Islet of Langerhans (tissue), 1 donor: ENCODE measurements around the gene GPR137.

Source experiments
- FAIRE-seq: peaks from one replicate; lab custom pipeline; 2011; peaks lifted over from hg19 to GRCh38; lab: Jason Lieb, UNC

Gene GPR137

DNA sequence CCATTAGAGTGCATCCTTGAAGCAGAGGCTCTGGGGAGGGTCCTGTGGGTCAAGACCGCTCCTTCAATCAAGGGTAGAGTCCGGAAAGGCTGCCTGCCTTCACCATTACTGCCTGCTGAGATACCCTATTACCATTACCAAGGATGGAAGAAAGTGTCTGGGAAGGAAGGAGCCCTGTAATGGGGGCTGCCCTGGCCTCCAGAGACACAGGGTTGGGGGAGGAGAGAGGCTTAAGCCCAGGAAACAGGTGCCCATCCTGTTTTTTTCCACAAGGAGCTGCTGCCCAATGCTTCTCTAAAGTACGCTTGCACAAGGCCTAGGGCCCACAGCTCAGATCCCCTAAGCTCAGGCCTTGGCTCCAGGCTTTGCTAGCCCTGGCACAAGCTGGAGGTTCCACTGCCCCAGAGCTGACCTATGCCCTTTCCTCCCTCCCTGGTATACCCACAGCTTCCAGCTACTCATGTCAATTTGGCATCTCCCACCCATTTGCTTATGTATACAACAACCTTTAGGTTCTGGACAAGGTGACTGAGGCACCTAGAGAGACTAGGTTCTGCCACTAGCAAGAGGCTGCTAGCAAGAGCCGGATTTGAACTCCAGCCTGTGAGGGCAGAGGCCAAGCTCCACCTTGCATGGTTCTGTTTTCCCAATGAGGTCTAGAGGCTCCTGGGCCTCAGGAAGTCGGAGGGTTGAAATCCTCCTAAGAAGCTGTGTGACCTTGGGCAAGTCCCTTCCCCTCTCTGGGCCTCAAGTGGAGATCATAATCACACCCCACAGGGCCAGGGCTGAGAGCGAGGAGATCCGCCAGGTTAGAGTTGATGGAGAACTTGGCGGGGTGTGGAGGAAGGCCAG is 35.9 kb upstream of the GPR137 start:
- no peak for FAIRE-seq

DNA sequence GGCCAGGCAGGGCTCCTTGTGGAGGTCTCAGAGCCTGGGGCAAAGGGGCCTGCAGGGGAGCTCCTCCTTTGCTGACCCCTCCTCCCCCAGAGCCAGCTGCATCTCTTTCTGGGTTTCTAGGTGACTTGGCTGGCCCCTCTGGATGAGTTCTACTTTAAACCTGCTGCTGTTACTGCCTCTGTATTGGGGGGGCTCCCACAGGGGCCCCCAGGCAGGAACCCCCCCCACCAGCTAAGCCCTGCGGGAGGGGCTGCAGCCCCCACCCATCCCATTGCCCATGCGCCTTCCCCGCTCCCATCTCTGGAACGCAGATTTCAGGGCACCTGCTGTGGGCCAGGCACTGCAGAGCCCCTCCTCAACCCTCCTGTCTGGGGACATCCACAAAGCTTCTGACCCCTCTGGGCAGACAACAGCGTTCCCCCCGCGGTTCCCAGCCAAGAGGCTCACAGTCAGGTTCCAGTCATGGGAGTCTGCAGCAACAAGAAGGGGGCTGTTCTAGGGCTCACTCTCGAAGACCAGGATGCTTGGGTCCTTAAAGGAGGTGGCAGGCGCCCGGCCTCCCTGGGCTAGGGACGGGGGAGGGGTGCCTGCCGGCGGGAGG is 35.1 kb upstream of the GPR137 start:
- no peak for FAIRE-seq

DNA sequence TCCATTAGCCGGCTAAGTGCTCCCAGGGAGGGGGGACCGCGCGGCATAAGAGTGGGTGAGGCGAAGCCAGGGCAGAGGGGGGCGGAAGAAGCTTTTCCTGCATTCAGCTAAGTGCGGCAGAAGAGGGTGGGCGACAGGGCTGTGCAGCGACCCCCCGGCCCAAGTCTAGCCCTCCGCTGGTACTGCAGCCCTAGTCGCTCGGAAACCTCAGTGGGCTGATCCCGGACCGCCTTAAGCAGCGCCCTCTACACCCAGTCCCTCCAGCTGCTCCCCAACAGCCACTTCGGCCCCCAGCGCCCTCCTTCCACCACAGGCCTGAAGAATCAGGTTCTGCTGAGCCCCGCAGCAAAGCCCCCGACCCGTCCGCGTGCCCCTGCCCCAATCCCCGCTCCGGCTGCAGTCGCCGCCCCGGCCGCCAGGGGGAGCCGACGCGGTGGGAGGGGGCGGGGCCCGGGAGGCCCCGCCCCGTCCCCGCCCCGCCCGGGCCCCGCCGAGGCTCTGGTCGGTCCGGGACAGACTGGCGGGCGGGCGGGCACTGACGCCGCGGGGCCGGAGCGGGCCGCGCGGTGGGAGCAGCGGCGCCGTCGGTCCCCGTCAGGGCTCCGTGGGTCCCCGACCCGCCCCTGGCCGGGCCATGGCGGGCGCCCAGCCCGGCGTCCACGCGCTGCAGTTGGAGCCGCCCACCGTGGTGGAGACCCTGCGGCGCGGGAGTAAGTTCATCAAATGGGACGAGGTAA is 34.5 kb upstream of the GPR137 start, which contains the start of gene PLCB3:
Gene PLCB3 (plus strand): TSS at position 515 of the 737 bp plus-strand sequence. CDS start 120 bp downstream, at position 635.
- FAIRE-seq: no peak

DNA sequence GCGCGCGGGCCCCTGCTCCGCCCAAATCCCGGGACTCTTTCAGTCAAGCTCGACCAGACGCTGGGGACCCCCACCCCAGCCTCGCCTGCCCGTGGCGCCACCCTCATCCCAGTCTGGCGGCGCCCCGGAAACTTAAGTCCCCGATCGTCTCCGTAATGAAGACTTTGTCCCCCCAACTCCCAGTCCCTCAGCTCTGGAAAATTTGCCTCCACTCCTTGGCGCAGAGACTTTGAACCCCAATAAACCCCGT is 34.0 kb upstream of the GPR137 start:
- no peak for FAIRE-seq

DNA sequence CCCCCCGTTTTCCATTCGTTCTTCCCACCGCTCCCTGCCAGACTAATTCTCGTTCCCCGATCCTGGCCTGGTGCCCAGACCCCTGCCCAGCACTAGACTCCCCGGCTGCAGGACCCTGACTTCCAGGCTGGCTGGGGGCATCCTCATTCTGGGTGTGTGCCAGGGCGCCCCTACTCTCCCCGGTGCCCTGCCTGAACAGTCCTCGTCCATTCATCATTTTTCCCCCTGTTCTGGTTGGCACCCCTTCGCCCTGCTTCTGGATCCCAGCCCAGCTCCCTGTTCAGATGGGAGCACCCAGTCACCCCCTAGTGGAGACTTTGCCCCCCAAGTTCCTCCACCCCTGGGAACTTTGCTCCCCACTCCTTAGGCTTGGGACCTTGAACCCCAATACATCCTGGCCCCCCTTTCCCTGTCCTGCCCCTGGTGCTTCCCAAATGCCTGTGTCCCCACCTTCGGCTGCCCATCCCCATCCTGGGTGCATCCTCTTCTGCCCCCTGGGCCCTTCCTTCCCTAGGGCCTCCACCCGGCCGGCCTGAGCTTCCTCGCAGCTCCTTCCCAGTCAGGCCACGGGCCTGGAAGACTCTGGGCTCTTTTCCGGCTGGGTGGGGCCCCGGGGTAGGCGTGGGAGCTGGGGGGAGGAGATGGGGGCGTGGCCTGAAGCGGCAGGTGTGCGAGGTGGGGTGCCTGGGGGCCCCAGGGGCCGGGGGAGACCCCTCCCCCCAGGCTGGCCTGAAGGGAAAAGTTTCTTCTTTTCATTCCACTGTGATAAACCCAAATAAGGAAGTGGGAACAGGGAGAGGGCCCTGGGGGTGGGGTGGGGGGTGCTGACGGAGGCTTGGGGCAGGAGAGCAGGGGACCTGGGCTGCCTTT is 33.4 kb upstream of the GPR137 start:
- no peak for FAIRE-seq

DNA sequence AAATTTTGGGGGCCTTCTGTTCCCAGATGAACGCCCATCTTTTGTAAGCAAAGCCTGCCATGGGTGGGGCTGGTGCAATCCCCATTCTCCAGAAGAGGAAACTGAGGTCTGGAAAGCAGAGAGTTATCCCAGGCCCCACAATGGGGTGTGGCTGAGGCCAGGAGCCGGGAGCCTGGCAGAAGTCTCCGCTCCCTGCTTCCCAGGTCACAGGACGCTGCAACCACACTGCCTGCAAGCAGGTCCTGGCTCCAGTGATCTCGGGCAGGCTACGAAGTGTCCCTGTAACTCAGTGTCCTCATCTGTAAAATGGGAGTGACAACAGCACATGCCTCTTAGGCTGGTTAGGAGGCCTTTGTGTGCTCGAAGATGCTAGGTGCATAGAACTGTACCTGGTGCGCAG is 32.6 kb upstream of the GPR137 start:
- FAIRE-seq: no peak

DNA sequence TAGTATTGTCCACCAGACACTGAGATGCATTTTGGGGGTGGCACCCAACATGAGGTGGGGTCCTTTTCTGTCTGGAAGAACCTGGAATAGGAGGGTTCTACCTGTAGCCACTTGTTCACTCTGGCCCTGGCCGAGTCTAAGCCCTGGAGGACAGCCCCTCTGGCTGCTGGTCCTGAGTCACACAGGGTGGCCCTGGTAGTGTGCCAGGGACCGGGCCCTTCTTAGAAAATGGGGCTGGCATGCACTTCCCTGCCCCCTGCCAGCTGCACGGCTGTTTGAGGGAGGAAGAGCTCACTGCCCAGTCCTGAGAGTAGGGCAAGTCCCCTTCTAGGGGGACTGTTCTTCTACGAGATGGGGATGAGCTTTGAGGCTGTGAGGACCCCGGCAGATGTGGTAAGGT is 32.2 kb upstream of the GPR137 start:
- FAIRE-seq: no peak

DNA sequence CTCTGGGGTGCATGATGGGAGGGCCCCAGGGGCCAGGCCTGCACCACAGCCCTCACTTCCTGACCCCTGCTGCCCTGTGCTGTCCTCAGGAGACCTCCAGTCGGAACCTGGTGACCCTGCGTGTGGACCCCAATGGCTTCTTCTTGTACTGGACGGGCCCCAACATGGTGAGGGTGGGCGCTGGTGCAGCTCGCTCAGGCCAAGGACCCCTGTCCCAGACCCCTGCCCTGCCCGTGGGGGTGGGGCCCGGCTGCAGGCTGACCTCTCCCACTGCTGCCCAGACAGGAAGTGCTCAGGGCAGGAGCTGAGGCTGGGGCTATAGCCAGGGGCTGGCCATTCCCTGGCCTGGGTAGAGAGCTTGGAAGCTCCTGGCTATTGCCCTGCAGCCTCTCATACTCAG is 31.3 kb upstream of the GPR137 start:
- no peak for FAIRE-seq

DNA sequence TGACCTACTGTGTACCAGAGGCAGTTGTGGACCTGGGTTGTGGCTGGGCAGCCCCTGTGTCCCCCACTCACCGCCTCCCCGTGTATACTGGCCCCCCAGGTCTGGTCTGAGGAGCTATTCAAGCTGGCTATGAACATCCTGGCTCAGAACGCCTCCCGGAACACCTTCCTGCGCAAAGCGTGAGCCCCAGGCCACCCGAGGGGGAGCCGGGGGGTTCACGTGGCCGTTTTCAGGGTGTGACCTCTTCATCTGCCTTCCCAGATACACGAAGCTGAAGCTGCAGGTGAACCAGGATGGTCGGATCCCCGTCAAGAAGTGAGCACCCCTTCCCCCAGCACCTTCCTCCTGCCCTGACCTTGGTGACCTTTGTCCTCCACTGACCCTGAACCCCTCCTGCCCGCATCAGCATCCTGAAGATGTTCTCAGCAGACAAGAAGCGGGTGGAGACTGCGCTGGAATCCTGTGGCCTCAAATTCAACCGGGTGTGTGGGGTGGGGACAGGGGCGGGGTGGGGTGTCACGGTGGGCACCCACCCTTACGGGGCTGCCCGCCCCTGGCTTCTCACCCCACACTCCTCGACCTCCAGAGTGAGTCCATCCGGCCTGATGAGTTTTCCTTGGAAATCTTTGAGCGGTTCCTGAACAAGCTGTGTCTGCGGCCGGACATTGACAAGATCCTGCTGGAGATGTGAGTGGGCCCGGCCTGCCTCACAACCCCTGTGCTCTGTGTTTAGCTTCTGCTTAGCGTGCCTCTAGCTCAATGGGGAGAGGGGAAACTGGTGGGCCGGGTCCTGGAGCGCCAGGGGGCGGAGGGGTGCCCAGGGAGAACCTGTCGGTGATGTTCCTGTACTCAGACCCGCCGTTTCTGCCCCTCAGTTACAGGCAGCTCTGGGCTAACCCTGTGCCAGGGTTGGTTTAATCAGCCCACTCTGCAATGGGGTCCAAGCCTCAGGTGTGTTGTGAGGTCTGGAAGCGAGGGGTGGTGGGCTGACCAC is 30.2 kb upstream of the GPR137 start:
- FAIRE-seq: no peak

DNA sequence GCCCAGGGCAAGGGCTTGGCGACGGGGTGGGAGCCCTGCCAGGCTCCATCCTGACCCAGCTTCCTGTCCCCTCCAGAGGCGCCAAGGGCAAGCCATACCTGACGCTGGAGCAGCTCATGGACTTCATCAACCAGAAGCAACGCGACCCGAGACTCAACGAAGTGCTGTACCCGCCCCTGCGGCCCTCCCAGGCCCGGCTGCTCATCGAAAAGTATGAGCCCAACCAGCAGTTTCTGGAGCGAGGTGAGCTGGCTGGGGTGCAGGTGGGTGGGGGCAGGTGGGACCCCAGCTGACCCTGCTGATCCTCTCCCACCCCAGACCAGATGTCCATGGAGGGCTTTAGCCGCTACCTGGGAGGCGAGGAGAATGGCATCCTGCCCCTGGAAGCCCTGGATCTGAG is 29.3 kb upstream of the GPR137 start:
- FAIRE-seq: no peak

DNA sequence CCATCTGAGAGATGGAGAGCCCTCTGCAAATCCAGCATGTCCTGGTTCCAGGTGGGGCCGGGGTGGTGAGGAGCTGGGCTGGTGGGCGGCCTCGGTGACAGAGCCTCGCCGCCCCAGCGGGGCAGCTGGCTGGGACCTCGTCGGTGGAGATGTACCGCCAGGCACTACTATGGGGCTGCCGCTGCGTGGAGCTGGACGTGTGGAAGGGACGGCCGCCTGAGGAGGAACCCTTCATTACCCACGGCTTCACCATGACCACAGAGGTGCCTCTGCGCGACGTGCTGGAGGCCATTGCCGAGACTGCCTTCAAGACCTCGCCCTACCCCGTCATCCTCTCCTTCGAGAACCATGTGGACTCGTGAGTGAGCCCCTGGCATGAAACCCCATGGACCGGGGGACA is 27.3 kb upstream of the GPR137 start:
- FAIRE-seq: no peak

DNA sequence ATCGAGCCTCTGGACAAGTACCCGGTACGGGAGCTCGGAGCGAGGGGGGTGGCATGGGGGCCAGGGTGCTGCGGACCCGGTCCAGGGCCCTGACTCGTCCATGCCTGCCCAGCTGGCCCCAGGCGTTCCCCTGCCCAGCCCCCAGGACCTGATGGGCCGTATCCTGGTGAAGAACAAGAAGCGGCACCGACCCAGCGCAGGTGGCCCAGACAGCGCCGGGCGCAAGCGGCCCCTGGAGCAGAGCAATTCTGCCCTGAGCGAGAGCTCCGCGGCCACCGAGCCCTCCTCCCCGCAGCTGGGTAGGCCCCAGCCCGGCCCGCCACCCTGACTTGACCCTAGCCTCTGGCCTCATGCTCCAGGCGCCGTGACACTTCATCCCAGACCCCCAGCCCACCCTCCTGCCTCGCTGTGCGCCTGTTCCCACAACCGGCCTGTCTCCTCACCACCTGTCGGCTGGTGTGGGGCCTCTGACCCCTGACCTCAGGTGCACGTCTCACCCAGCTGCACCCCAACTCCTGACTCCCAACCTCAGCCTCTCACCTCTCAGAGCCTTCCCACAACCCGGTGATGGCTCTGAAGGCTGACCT is 26.6 kb upstream of the GPR137 start:
- FAIRE-seq: no peak

DNA sequence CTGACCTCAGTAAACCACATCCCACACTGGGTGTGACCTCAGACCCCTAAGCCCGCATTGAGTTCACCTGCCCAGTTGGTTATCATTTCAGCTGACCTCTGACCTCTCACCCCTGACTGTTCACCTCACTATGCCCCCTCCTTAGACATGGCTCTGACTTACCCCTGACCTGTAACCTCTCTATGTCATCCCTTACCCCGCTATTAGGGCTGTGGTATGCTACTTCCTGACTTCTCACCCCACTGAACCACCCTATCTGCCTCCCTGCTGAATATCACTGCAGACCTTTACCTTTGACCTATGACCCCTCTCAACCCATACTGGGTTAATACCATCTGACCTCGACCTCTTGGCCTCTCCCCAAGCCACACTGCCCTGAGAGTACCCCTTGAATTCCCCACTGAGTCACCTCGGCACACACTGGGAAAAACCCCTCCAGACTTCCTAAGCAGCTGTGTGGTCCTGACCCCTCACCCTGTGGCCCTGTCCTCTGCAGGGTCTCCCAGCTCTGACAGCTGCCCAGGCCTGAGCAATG is 26.0 kb upstream of the GPR137 start:
- no peak for FAIRE-seq

DNA sequence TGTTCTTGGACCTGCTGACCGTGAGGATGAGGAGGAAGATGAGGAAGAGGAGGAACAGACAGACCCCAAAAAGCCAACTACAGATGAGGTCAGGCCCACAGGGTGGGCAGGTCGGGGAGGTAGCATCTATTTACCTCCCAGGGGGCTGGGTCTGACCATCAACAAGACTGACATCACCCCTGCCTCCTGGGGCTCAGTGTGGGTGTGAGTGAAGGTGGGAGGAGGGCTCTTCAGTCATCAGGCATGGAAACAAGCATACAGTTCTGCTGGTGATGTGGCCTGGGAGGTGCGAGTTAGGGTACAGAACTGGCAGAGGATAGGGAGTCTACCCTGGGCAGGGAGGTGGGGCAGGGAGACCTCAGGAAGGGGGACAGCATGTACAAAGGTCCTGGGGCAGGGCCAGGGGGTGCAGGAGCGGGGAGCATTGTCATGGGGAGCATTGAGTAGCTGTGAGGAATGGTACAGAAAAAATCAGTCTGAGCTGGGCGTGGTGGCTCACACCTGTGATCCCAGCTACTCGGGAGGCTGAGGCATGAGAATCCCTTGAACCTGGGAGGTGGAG is 25.4 kb upstream of the GPR137 start:
- no peak for FAIRE-seq

DNA sequence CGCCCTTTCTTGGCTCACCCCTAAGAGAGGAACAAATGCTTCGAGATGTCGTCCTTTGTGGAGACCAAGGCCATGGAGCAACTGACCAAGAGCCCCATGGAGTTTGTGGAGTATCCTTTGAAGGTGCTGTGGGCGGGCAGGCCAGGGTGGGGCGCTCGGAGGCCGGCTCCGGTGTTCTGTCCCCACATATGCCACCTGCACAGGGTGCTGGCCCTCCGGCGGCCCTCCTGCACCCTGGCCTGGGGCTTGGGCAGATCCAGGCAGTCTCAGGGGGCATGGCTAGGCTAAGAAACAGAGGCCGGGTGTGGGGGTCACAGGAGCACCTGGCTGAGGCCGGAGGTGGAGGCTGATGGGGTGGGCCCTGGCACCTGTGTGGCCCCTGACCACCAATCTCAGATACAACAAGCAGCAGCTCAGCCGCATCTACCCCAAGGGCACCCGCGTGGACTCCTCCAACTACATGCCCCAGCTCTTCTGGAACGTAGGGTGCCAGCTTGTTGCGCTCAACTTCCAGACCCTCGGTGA is 24.0 kb upstream of the GPR137 start:
- FAIRE-seq: no peak

DNA sequence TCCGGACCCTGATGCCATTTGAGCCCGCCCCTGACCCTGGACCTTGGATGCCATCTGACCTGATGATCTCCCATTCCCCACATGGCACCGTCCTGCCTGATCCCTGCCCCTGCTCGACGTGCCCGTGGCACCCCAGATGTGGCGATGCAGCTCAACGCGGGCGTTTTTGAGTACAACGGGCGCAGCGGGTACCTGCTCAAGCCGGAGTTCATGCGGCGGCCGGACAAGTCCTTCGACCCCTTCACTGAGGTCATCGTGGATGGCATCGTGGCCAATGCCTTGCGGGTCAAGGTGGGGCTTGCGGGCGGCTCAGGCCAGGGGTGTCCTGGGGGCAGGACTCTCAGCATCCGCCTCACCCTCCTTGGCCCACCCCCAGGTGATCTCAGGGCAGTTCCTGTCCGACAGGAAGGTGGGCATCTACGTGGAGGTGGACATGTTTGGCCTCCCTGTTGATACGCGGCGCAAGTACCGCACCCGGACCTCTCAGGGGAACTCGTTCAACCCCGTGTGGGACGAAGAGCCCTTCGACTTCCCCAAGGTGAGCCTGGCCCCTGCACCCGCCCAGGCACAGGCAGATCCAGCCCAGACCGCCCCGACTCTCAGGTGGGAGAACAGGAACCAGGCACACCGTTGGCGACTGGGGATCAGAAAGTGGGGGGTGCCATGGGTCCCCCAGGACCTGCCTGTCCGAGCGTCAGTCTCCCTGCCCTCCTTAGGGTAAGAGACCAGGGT is 23.2 kb upstream of the GPR137 start:
- no peak for FAIRE-seq

DNA sequence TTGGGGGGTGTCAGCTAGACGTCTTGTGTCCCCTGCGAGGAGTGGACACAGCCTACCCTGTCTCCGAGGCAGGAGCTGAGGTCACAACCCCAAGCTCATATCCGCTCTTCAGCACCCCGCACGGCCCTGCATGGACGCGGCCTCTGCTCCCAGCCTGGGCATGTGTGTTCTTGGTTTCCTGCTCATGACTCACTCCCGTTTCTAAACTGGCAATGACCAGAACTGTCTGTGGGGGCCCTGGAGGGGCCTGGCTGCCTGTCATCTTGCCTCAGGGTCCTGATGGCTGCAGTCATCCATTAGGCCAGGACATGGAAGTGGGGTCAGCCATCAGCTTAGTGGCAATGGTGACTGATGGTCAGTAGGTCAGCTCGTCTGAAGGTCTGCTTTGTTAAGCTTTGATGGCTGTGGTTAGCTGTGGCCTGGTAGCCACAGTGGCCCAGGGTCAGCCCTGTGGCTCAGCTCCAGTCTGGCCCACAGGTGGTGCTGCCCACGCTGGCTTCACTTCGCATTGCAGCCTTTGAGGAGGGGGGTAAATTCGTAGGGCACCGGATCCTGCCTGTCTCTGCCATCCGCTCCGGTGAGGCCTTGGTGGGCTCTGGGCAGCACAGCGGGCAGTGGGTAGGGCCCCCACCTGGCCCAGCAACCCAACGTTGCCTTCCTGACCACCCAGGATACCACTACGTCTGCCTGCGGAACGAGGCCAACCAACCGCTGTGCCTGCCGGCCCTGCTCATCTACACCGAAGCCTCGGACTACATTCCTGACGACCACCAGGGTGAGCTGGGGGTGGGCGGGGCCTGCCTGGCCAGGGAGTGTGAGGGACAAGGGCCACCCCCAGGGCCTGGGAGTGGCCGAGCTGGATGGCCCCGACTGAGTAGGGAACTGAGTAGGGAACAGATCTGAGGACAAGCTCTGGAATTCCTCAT is 22.4 kb upstream of the GPR137 start:
- no peak for FAIRE-seq

DNA sequence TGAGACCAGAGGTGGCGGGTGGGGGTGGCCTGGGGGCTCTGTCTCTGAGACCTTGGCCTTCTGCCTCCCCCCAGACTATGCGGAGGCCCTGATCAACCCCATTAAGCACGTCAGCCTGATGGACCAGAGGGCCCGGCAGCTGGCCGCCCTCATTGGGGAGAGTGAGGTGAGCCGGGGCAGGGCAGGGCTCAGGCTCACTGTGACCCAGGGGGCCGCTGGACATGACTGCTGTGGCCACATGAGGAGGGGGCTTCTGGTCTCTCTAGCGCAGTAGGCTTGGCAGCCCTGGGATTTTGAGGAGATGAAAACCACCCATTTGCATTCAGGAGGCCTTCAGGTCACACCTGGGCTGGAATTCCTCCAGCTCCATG is 21.7 kb upstream of the GPR137 start:
- FAIRE-seq: no peak
